Gastroesophageal sphincter (tissue), 4 donors: ENCODE measurements around the gene MAN1C1. TPM values are rescaled to one million over a fixed set of nuclear protein-coding genes. Genes with fewer than 3 reads are reported as not detected.

Experiments used
- ATAC-seq: fragments of 150-250 bp; one replicate; pipeline ENCODE4 v1.9.1; 2016; ENCODE audit warnings: mild to moderate bottlenecking, moderate library complexity
- H3K27ac ChIP-seq, 4 donors: fragments of 200-600 bp; sonication (generic) in 3 of 4; 1 replicate in 3 of 4; 2 replicates in 1 of 4; pipeline ENCODE4 v1.5.1; 2016 to 2019
- H3K27me3 ChIP-seq: fragments of 200-600 bp; sonication (generic); one replicate; pipeline ENCODE4 v1.5.1; 2019
- H3K36me3 ChIP-seq, 2 donors: fragments of 200-600 bp; sonication (generic); one replicate each; pipeline ENCODE4 v1.5.1; 2019; ENCODE audit warnings: control low read depth in 1 of 2
- H3K4me1 ChIP-seq, 3 donors: fragments of 200-600 bp; sonication (generic); 1 replicate in 2 of 3; 2 replicates in 1 of 3; pipeline ENCODE4 v1.5.1; 2016 to 2019; ENCODE audit warnings: control low read depth in 2 of 3
- H3K4me3 ChIP-seq, 2 donors: fragments of 200-600 bp; sonication (generic); one replicate each; pipeline ENCODE4 v1.5.1; 2019; ENCODE audit warnings: mild to moderate bottlenecking in 1 of 2, moderate library complexity in 1 of 2
- H3K9me3 ChIP-seq, 3 donors: fragments of 200-600 bp; sonication (generic); one replicate each; pipeline ENCODE4 v1.5.1; 2017 to 2019; ENCODE audit warnings: control low read depth in 2 of 3
- EP300 ChIP-seq: sonication (generic); formaldehyde crosslinking; IDR thresholded peaks from one replicate; pipeline ENCODE4 v1.6.1; 2017; ENCODE audit warnings: antibody characterized with exemption, mild to moderate bottlenecking
- POLR2A ChIP-seq, 2 donors: fragments of 450-650 bp; IDR thresholded peaks; one replicate each; pipeline ENCODE4 v1.6.1; 2017; ENCODE audit warnings: antibody characterized with exemption in 2 of 2, mild to moderate bottlenecking in 2 of 2, moderate library complexity in 1 of 2
- POLR2AphosphoS5 ChIP-seq: sonication (generic); formaldehyde crosslinking; IDR thresholded peaks from one replicate; pipeline ENCODE4 v1.6.1; 2017; ENCODE audit warnings: antibody characterized with exemption
- WGBS, 2 donors: methylation state at CpG; one replicate each; pipeline ENCODE4 v1.1.5; 2018; ENCODE audit warnings: low coverage in 1 of 2; 5-methylcytosine and 5-hydroxymethylcytosine counted together
- total RNA-seq, 4 donors: library from RNA; depleted of rRNA; stranded (reverse); fragments of >200 nt; gene quantifications; one replicate each; pipeline ENCODE4 v1.1.0, GENCODE V29; 2016
- TF ChIP-seq, protein P1 (sequence below), 4 experiments: fragments of 200-600 bp in 2 of 4; fragments of 450-650 bp in 2 of 4; sonication (generic) in 1 of 4; IDR thresholded peaks; one replicate each; pipeline ENCODE4 v1.5.1; 2017 to 2019; ENCODE audit warnings: antibody characterized with exemption in 4 of 4, mild to moderate bottlenecking in 2 of 4, moderate library complexity in 2 of 4

The MAN1C1 gene
- total RNA-seq, 4 donors from 2014 or later, result 20.0 to 38.1 (median 27.8) TPM

DNA sequence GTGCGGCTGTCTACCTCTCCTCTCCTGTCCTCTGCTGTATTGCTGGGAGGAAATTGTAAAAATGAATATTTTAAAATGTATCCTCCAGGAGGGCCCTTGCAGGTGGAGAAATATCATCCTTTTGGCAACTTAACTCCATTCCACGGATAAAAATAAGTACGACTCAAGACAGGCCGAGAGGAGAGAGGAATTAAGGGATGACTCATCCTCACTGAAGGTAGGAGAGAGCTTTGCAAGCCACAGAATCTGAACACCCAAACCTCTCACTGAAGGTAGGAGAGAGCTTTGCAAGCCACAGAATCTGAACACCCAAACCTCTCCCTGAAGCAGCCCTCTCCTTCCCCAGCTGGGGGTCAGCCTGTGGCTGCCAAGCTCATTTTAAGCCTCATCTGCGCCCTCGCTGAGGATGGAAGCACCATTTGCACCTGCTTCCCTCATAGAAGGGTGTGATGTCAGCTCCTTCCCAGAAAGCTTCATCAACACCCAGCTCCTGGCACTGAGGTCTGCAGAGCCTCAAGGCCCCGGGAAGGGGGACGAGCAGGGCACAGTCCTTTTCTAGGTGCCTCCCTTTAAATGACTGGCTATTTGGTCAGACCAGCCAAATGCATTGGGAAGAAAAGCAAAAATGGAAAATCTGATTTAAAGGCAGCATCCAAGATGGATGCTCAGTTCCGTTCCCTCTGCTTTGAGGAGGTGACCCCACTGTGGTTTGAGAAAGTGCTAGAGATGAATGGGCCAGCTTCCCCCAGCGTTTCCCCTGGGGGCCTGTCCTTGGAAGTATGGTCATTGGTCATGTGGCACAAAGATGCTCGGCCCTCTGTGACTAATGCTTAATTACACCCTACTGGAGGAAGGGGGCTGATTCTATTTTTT is 170.5 kb downstream of the MAN1C1 start:
- H3K27me3 ChIP-seq, result no peaks in the 10 kb centered on the region
- H3K36me3 ChIP-seq, result peaks cover 0 to 24% of the 10 kb centered on the region in 2 donors
- 0 to 39% methylated on average over 4 of the region's 11 CpGs for WGBS, 2 donors
- H3K27ac ChIP-seq, result peak overlapping the region in 3 of 4 donors; percentile 55 to 65 (median 56)
- no peaks in the 10 kb centered on the region for H3K9me3 ChIP-seq
- TF ChIP-seq, protein P1, sequence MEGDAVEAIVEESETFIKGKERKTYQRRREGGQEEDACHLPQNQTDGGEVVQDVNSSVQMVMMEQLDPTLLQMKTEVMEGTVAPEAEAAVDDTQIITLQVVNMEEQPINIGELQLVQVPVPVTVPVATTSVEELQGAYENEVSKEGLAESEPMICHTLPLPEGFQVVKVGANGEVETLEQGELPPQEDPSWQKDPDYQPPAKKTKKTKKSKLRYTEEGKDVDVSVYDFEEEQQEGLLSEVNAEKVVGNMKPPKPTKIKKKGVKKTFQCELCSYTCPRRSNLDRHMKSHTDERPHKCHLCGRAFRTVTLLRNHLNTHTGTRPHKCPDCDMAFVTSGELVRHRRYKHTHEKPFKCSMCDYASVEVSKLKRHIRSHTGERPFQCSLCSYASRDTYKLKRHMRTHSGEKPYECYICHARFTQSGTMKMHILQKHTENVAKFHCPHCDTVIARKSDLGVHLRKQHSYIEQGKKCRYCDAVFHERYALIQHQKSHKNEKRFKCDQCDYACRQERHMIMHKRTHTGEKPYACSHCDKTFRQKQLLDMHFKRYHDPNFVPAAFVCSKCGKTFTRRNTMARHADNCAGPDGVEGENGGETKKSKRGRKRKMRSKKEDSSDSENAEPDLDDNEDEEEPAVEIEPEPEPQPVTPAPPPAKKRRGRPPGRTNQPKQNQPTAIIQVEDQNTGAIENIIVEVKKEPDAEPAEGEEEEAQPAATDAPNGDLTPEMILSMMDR (IDR thresholded peaks at IDR 0.05), result no peak
- TF ChIP-seq EP300 (no peak), POLR2AphosphoS5 (no peak)
- peaks cover 0 to 43% (median 22%) of the 10 kb centered on the region in 3 donors for H3K4me1 ChIP-seq
- peak; percentile 52 for ATAC-seq
- H3K4me3 ChIP-seq, result no peak overlapping the region

DNA sequence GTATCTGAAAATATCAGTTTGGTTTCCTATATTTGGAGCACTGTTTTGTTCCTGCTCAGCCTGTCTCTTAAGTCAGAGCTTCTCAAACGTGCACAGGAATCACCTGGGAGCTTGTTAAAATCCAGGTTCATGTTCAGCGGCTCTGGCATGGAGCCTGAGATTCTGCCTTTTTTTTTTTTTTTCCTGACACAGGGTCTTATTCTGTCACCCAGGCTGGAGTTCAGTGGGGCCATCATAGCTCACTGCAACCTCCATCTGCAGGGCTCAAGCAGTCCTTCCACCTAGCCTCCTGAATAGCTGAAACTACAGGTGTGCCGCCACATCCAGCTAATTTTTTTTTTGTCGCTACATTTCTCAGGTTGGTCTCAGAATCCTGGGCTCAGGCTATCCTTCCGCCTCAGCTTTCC is 171.2 kb downstream of the MAN1C1 start:
- Histone ChIP-seq H3K27ac (no peak overlapping the region), H3K27me3 (no peaks in the 10 kb centered on the region), H3K4me3 (no peak overlapping the region), H3K9me3 (no peaks in the 10 kb centered on the region), H3K36me3 (peaks cover 0 to 19% of the 10 kb centered on the region in 2 donors), H3K4me1 (peaks cover 0 to 43% (median 22%) of the 10 kb centered on the region in 3 donors)
- ATAC-seq, result no peak
- no peak for TF ChIP-seq EP300
- no peak for TF ChIP-seq POLR2AphosphoS5
- TF ChIP-seq, protein P1 (IDR thresholded peaks at IDR 0.05), result no peak
- no peak for TF ChIP-seq POLR2A (IDR thresholded peaks at IDR 0.05)
- WGBS, 2 donors, result 87% methylated on average over 5 of the region's 5 CpGs; no CpG with 5 or more reads in 1 of the 2 donors

DNA sequence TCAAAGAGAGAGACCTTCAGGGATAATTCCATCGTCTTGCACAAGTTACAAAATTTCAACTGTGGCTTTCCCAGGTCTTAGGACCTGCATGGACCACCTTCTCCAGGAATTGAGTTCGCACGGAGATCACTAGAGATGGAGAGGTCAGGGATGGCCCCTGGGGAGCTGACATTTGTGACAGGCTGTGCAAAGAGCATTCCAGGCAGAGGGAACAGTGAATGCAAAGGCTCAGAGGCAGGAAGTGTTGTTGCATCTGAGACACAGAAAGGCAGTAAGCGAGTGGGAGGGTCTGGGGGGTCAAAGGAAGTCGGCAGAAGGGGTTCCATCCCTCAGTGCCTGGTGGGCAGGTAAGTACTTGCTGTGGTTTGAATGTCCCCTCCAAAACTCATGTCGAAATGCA is 173.9 kb downstream of the MAN1C1 start:
- H3K9me3 ChIP-seq, result no peaks in the 10 kb centered on the region

DNA sequence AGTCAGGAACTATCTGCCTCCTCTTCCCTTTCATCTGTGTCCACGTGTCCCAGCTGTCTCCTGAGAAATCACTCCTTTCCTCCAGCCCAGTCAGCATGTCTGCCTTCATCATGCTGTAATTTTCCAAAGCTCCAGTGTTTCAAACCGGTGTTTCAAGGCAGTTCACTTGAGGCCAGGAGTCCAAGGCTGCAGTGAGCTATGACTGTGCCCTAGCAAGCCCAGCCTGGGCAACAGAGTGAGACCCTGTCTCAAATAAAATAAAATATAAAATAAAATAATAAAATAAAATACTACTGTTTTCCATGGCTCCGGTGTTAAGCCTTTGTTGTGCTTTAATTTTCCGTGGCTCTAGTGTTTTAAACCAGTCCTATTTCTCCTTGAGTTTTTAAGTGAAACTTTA is 175.5 kb downstream of the MAN1C1 start:
- Histone ChIP-seq H3K27ac (no peak overlapping the region), H3K9me3 (no peaks in the 10 kb centered on the region), H3K4me1 (peaks cover 0 to 18% (median 9%) of the 10 kb centered on the region in 3 donors), H3K36me3 (no peaks in the 10 kb centered on the region), H3K4me3 (no peak overlapping the region), H3K27me3 (no peaks in the 10 kb centered on the region)
- ATAC-seq, result no peak
- TF ChIP-seq POLR2AphosphoS5 (no peak), EP300 (no peak), POLR2A (IDR thresholded peaks at IDR 0.05) (no peak)
- TF ChIP-seq, protein P1 (IDR thresholded peaks at IDR 0.05), result no peak
- 61 to 62% methylated on average over 3 to 4 of the region's 4 CpGs for WGBS, 2 donors

More for the DNA sequence above, 173.9 kb downstream of the MAN1C1 start:
- H3K4me3 ChIP-seq, result no peak overlapping the region
- 76 to 89% methylated on average over 4 to 6 of the region's 6 CpGs for WGBS, 2 donors
- TF ChIP-seq EP300 (no peak), POLR2AphosphoS5 (no peak), POLR2A (IDR thresholded peaks at IDR 0.05) (no peak)
- TF ChIP-seq, protein P1 (IDR thresholded peaks at IDR 0.05), result no peak
- no peaks in the 10 kb centered on the region for H3K27me3 ChIP-seq
- no peaks in the 10 kb centered on the region for H3K36me3 ChIP-seq
- ATAC-seq, result no peak
- no peak overlapping the region for H3K27ac ChIP-seq
- peaks cover 0 to 26% (median 14%) of the 10 kb centered on the region in 3 donors for H3K4me1 ChIP-seq
